Endometrium (tissue), 2 donors: ENCODE results near the gene ARHGAP6.

Source experiments
- FAIRE-seq: peaks from 2 replicates; lab custom pipeline; 2012; peaks lifted over from hg19 to GRCh38; lab: Jason Lieb, UNC
- donor health status: control.
- donor health status: control.

The ARHGAP6 gene

DNA sequence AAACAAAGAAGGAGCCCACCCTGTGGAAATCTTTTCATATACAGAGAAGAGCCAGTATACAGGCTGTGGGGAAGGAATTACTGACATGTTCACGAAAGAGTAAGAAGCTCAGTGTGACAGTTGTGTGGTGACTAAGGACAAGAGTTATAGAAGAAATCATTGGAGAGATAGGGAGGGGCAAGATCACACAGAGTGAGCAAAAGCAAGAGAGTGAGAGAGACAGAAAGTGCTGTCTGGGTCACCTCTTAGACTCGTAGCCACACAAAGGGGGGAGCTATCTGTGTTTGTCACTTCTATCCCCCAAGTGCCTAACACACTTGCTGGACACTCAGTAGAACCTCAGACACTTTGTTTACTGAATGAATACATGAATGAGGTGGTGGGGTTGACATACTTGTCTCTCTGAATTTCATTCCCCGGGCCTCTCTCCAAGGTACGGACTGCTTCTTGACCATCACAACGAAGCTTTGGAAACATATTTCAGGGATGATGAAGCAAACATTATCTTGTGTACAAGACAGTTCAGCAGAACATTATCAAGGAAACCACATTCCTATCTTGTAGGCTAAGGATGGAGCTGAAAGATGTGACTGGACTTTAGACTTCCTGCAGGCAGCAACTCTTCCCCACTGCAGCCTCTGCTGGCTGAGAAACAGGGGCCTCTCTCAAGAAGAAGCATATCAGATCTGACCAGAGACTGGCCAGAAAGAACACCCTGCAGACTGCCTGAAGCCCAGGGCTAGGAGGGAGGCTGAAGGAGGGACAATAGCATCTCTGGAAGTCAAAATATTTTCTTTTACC is 204.3 kb downstream of the ARHGAP6 start:
- FAIRE-seq = no peak

DNA sequence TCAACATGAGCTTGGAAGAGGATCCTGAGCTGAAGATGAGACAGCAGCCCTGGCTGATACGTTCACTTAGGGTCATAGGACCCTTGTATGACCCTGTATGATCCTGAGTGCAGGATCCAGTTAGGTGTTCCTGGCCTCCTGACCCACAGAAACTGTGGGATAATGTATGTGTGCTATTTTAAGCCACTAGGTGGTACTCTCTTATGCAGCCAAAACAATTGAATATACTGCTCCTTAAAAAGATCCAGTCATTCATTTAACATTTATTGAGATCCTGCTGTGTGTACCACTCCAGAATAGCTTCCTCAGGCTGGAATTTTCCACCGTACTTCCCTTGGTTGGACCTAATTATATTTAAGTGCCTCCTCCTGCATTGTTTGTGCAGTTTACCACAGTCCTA is 205.4 kb downstream of the ARHGAP6 start:
- FAIRE-seq = no peak

DNA sequence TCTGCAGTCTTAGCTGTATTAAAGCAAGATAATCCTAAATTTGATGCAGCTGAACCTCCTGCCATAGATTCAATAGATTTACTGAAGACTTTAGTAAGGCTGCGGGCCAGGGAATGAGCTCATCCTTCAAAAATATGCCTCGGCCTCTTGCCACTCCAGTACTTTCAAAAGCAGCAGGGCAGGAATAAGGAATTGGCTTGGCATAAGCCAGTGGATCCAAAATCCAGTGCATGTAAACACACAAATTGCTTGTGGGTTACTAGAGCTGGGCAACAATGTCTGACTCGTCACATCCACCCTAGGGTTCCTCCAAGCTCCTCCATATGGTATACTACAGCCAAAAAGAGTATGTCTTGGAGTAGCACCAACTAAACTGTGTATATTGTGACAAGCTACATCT is 207.6 kb downstream of the ARHGAP6 start:
- no peak for FAIRE-seq

DNA sequence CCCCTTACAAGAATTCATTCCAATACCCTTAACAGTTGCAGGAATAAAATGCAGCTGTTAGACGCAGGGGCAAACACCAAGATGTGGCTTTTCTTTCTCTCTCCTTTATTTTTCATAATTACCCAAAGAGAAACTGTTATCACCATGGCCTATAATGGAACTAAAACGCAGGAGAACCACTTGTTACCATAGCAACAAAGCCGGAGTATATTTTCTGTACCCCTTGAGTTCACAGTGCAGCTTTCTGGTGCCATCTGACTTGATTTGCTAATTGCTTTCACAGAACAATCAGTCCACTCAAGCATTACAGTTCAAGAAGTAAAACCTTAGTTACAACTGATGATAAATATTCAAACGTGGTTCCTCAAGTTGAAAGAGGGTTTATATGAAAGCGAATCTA is 214.6 kb downstream of the ARHGAP6 start:
- FAIRE-seq = no peak

DNA sequence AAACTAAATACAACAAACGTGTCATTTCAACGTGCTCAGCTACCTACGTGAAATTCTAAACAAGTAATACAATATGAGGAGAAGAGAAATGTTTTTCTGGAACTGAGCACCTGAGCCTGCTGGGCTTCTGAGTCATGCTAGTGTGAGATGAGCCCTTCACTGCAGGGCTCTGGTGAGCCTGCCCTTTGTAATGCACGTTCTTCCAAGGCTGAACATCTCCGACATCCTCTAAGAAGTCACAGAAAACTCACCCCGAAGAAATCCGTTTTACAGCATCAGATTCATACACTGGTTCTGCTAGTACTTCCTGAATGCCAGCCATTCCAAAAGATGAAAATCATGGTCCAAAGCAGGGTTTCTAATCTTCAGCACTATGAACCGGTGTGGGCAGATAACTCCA is 215.4 kb downstream of the ARHGAP6 start:
- no peak for FAIRE-seq

DNA sequence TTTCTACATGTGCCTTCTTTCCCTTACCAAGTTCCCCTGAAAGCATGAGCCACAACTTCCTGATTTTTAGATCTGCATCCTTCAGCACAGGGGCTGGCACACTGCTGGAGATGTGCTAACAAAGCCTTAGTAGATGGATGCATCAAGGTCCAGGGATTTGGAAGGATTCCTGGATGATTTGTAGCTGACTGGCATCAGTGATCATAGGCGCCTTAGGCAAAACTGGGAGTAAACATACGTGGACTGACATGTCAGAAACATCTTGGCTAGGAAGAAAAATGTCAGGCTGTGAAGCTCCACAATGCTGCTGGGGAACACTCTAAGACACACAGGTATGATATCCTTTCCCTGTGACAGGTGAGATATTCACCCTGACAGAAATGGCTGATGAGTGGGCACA is 216.1 kb downstream of the ARHGAP6 start:
- FAIRE-seq = no peak

DNA sequence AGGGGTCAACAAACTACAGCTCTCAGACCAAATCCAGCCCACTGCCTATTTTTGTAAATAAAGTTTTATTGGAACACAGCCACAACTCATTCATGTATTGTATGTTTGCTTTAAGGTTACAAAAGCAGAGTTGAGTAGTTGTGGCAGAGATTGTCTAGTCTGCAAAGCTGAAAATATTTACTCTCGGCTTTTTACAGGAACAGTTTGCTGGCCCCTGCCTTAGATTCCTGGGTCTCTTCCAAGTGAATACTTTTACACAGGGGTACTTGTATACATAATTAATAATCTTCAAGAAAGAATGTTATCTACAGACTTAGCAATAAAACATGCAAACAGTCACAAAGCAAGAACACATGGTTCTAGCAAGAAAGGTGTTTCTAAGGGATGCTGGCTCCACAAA is 218.3 kb downstream of the ARHGAP6 start:
- no peak for FAIRE-seq

DNA sequence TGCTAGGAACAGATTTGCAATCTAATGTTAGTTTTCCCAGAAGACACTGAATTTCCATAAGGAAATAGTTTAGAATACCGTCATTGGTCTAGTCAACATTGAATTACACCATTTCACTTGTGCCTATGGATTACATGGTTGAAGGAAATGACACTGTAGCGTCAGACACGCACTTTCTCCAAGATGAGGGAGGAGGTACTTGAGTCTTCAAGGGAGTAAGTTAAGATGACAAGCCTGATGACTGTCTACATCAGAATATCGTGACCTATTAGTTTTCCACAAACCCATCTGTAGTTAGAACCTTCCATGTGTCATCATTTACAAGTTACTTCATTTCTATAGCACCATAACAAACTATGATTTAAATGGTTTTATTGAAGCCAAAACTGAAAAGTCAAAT is 218.8 kb downstream of the ARHGAP6 start:
- FAIRE-seq = no peak

DNA sequence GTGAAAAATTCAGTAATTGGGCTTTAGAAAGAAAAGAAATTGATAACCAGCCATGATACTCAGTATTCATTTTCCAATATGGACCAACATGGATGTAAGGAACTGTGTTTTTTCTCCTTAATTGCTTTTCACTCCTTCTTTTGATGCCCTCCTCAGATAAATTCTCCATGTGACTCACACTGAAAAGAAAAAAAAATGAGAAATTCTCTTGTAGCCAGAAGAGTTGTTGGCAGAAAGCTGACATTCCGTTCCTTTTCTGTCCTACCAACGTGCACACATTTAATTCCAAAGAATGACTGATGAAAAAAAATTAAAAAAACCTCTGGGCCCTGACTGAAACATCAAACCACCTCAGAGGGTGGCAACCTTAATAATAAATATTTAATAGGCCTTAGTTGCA is 219.4 kb downstream of the ARHGAP6 start:
- no peak for FAIRE-seq

DNA sequence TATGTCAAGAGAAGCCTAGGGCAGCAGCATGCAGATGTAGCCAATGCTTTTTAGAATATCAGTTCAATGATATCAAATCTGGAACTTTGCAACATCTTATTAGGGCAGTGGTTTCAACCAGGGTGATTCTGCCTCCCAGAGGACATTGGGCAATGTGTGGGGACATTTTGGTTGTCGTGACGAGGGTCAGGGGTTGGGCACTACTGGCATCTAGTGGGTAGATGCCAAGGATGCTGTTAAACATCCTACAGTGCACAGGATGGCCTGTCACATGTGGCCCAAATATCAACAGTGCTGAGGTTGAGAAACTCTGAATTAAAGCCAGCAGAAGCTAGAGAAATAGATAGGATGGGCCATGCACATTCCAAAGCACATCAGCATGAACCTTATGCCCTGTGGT is 220.2 kb downstream of the ARHGAP6 start:
- no peak for FAIRE-seq

DNA sequence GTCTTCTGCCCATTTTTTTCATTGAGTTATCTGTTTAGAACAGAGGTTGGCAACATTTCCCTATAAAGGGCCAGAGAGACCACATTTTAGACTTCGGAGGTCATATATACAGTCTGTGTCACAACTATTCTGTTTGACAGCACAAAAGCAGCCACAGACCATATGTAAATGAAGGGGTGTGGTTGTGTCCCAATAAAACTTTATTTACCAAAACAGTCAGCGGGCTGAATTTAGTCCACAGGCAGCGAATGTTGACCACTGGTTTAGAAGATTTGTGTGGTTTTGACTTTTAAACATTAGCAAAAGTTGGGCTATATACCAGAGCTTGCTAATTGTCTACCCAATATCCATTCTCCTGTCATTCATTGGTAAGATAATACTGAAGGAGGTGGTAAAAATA is 221.7 kb downstream of the ARHGAP6 start:
- no peak for FAIRE-seq

DNA sequence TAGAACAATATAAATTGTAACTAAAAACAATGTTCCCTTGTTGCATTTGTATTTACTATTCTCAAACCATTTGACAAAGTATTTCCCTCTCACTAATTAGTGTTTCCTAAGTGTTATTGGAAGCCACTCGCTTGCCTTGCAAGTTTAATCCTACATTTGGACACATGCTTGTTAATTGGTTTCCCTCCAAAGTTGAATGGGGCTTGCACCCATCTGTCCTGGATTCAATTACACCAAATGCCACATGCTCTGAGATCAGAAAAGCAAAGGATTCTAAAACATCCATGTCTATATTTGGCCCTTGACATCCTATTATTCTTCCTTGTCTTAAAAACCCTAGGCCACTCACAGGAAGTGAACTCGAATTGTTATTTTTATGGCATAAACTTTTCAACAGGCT is 225.9 kb downstream of the ARHGAP6 start:
- no peak for FAIRE-seq

DNA sequence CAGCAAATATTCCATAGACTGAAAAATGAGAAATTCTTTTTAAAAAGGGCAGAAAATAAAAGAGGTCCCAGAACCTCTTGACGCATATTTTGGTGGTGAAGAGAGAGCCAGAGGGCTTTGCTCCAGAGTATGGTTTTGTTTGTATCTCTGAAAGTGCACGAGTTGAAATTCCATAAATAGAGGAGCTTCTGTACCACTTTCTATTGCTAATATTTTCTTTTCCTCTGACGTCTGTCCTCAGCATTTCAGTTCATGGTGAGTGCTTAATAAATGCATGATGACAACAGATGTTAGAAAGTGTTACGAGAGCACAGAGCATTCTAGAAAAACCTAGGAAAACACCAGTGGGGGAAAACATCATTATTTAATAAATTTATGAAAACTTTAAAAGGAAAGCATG is 227.0 kb downstream of the ARHGAP6 start:
- no peak for FAIRE-seq

DNA sequence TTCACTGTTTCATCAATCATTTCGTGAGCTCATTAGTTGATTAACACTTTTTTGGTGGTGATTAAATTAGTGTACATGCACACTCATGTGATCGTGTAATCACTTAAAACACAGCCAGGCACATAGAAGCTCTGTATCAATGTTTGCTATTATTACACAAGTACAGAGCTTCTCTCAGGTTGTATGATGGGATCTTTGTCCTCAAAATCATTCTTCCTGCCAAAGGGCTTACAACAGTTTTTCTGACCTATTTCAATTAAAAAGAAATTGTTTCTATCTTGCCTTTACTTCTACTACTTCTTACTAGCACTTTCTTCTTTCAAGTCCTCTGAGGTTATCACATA is 227.4 kb downstream of the ARHGAP6 start:
- FAIRE-seq = no peak

DNA sequence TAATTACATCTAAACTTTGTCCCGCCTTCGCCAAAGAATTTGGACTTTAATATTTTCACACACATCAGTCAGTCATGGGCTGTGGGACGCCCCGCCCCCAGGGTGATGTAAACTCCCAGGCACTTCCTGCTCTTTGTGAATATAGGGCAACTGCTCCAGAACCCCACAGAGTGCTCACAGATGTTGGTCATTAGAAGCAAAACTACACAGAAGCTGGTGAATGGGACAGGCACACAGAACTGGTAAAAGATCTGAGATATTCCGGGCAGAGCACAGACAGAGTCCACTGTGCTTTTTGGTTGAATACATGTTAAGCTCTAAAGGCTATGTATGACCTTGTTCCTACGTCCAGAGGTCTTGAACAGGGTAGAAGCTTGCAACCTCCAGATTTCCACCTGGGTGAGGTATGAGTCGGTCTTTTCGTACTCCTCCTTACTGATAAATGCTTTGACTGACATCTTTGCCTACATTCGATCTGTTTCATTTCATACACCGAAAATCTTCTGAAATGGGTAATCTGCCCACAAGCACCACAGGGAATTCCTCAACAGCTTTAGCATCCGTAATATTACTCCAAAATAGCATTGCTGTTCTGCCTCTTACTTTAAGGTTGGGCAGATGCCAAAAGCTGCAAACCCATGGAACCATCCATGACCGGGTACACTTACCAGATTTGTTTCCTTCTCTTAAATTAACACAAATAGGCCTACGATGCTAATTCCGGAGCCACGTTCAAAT is 227.9 kb downstream of the ARHGAP6 start:
- no peak for FAIRE-seq

DNA sequence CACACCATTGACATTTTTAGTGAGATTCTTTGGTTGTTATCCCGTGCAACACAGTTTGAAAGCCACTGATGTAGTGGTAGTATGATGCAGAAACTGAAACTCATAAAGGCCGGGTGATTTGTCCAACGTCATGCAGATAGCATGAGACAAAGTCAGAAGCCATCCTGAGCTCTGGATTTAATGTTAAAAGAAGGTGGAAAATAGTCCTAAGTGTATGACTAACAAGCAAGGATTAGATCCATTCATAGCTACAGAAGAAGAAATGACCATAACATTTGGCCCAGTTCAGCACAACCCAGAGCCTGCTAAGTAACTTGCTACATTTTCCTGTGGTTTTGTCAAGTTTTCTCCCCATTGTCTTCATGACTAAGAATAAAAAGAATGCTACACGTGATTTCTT is 230.2 kb downstream of the ARHGAP6 start:
- no peak for FAIRE-seq

DNA sequence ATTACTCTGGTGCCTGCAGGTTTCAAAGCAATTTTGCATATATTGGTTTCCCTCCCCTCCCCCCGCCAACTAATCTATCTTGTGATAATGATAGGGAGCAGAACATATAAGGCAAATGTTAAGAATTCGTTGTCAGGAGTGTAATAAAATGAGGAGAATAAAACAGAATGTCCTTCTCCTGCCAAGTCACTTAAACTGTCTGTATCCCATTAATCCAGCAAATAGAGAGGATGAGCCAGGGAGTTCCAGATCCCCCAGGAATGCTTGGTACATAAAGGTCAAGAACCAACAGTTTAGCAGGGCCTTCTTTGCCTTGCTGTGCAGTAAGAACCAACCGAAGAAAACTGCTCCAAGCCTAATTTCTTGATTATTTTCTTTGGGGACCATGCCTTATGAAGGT is 231.1 kb downstream of the ARHGAP6 start:
- no peak for FAIRE-seq

DNA sequence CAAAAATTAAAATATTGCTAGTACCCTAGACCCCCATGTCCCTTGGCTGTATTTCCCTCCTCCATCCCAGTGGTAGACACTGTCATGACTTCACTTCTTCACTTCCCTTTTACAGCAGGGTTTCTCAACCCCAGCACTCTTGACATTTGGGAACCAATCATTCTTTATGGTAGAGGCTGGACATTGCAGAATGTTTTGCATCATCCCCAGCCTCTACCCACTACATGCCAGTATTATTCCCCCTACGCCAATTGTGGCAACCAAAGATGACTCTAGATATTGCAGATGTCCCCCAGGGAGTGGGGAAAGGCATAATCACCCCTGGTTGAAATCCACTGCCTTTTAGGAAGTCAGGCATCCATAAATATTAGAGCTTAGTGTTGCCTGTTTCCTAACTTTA is 233.9 kb downstream of the ARHGAP6 start:
- FAIRE-seq = no peak

DNA sequence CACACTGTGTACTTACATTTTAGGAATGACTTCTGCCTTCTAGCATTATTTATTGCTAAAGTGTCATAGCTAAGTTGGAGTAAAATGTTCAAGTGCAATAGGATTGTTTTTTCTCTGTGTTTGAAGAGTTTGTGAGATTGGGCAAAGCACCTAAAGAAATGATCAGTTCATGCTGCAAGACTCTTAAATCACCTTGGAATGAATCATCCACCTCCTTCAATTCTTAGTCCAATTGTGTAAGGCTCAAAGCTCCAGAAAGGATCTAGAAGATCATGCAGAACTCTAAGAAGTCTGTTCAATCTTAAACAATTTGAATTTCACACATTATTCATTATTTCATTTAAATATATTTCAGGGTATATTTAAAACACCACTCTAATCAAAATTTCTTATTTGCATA is 235.4 kb downstream of the ARHGAP6 start:
- no peak for FAIRE-seq

DNA sequence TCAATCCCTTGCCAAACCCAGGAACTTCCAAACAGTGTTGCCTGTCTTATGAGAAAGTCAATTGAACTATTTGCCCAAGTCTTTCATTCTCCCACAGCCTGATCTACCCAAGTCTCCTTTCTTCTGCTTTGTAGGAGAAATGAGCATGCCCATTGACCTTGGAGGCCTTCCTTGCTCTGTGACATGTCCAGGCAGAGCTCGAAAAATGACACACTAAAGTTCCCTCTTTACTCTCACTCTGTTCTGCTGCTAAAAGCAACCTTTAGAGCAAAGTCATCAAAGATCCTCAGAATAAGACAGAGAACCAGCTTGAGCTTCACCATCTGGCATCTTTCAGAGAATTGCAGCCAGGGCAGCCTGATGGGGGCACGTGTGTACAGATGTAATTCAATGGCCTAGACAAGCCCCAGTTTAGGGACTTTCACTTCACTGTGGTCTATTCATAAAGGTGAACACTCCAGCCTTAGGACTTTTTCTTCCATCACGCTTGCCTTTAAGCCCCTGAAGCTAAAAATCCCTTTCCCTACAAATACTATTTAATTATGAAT is 236.1 kb downstream of the ARHGAP6 start:
- no peak for FAIRE-seq

DNA sequence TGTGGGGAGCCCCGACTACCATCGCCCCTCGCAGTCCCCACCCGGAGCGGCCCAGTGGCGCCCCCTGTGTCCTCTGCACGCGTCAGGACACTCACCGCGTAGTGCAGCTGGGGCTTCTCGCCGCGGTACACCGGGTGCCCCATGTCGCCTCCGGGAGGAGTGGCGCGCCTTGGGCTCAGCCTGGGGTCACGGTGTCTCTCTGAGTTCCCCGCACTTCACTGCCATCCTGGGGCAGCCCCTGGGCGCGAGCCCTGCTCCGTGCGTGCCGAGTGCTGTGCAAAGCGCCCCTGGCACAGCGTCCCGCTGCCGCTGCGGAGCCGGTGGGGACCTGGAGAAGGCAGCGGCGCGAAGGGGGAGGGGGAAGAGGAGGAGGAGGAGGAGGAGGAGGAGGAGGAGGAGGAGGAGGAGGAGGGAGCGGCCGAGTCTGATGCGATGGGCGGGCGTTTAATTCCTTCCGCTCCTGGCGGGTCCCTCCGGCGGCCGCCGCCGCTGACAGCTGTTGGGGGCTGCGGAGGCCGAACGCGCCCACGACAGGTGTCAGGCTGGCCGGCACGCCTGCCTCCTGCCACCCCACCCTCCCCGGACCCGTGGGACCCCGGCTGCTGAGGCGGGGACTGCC is 238.2 kb downstream of the ARHGAP6 start:
- no peak for FAIRE-seq

DNA sequence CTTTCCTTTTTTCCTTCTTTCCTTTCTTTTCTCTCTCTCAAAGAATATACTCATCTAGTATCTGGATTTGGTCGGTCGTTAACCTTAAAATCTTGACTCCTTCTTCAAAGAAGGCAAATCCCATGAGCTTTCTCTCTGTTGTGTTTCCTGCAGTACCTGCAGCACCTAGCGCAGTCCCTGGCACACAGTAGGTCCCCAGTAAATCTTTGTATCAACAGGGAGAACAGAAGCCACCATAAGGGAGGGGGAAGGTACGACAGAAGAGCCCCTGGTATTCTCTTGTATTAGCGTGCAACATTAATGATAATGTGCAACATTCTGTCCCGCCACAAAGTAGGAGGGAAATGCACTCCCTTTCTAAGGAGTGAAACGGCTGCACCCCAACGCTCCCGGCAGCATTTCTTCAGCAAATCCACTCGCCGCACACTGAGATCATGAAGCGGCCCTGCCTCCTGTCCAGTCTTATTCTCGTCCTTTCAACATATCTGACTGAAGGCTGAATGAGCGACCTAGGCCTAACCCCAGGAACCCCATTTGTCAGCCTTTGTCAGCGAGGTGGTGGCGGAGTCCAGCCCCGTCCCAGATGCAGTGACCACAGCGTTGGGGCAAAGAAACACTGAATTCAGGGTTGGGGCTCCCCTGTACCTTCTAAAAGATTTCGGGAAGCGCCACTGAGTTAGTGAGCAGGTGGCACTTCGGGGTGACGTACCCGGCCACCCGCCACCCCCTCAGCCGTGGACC is 238.8 kb downstream of the ARHGAP6 start:
- FAIRE-seq = no peak
